ENCODE results near the gene ABCA6. TPM values are rescaled to one million over a fixed set of nuclear protein-coding genes. Genes with fewer than 3 reads are reported as not detected.

ABCA6 gene
- polyA plus RNA-seq, 2 of the 4 experiments (the other 2 are of a cell fraction), result 0.05 TPM; not detected in 1

DNA sequence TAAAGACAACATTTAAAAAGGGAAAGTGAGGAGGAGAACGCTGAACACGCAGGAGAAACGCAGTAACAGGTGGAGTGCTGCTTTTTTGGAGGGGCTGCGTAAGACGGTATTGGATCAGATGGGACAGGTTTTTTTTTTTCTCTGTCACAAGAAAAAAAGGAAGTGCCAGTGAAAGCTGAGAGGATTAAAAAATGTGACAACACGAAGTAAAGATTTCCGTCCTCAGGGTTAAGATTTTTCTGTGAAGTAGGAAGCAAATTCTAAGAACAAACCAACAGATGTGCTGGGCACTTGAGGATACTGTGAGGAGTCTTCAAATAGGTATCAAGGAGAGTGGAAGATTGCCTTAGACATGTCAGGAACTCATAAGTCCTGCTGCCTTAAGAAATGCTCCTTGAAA lies 75.2 kb downstream of the ABCA6 start:
- DNase-seq (ENCODE audit: low read depth in 1 of 2, low spot score in 1 of 2) (no peak), ATAC-seq (no peak), FAIRE-seq (no peak)
- Histone ChIP-seq H3K9me3 (no peaks in the 10 kb centered on the region), H3K4me1 (no peaks in the 10 kb centered on the region), H3K4me2 (no peak overlapping the region), H3K4me3 (no peak overlapping the region), H3K27ac (no peak overlapping the region)
- TF ChIP-seq PHF8 (IDR thresholded peaks at IDR 0.05; ENCODE audit: borderline replicate concordance, low read depth) (no peak), NFE2L2 (conservative IDR thresholded peaks at IDR 0.05; ENCODE audit: low read length) (no peak), HOXA7 (CRISPR knock-in tag; IDR thresholded peaks at IDR 0.05) (no peak), ESRRA (IDR thresholded peaks at IDR 0.05; ENCODE audit: borderline replicate concordance, low read length) (no peak), HOXB5 (CRISPR knock-in tag; IDR thresholded peaks at IDR 0.05) (no peak), CBX2 (IDR thresholded peaks at IDR 0.05; ENCODE audit: borderline replicate concordance, low read depth) (no peak), ELK1 (IDR thresholded peaks at IDR 0.05; ENCODE audit: low read depth, low read length) (no peak), RAD21 (conservative IDR thresholded peaks at IDR 0.05 in 1 of 2, IDR thresholded peaks at IDR 0.05 in 1 of 2) (no peak), HEYL (CRISPR knock-in tag; IDR thresholded peaks at IDR 0.05) (no peak), SMC3 (IDR thresholded peaks at IDR 0.05) (no peak), TP53 (CRISPR knock-in tag; IDR thresholded peaks at IDR 0.05) (no peak)
- TF ChIP-seq, protein P1, sequence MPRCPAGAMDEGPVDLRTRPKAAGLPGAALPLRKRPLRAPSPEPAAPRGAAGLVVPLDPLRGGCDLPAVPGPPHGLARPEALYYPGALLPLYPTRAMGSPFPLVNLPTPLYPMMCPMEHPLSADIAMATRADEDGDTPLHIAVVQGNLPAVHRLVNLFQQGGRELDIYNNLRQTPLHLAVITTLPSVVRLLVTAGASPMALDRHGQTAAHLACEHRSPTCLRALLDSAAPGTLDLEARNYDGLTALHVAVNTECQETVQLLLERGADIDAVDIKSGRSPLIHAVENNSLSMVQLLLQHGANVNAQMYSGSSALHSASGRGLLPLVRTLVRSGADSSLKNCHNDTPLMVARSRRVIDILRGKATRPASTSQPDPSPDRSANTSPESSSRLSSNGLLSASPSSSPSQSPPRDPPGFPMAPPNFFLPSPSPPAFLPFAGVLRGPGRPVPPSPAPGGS (IDR thresholded peaks at IDR 0.05), result no peak
- CTCF ChIA-PET, result interaction anchor here (1.0 kb wide), 1 partner anchor 295 kb away, joined by 3 read pairs; no protein-coding TSS in a partner anchor
- 73% methylated on average over 7 of the region's 7 CpGs for WGBS (ENCODE audit: missing lambda C conversion rate)
- POLR2A ChIA-PET, result no interaction called here

DNA sequence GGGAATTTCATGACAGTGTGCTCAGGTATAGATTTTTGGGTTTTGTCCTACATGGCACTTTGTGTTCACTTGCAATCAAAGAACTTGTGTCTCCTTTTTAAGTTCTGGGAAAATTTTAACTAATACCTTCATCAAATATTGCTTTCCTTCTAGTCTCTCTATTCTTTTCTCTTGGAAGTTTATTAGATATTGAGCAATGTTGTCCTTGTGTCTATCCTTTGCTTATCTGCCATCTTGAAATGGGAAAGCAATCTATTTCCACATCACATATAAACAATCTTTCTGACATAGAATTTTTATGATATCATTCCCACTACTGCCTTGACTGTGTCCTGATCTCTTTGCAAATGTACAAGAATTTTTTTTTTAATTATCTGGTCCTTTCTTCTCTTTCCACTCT lies 76.6 kb downstream of the ABCA6 start:
- TF ChIP-seq REST (IDR thresholded peaks at IDR 0.05), result no peak
- TF ChIP-seq, protein P1 (IDR thresholded peaks at IDR 0.05), result no peak
- TF ChIP-seq EHMT2 (IDR thresholded peaks at IDR 0.05; ENCODE audit: low read depth), result no peak
- no peak for TF ChIP-seq HOXB13 (CRISPR knock-in tag; IDR thresholded peaks at IDR 0.05; ENCODE audit: low read depth)
- no peak for TF ChIP-seq CHD4 (IDR thresholded peaks at IDR 0.05; ENCODE audit: borderline replicate concordance)
- no peak for TF ChIP-seq ZNF302 (CRISPR knock-in tag; IDR thresholded peaks at IDR 0.05)
- no peak for TF ChIP-seq NFE2L2 (conservative IDR thresholded peaks at IDR 0.05; ENCODE audit: low read length)
- TF ChIP-seq SMC3 (IDR thresholded peaks at IDR 0.05), result no peak
- TF ChIP-seq KDM5A (IDR thresholded peaks at IDR 0.05), result no peak
- TF ChIP-seq, protein P2, sequence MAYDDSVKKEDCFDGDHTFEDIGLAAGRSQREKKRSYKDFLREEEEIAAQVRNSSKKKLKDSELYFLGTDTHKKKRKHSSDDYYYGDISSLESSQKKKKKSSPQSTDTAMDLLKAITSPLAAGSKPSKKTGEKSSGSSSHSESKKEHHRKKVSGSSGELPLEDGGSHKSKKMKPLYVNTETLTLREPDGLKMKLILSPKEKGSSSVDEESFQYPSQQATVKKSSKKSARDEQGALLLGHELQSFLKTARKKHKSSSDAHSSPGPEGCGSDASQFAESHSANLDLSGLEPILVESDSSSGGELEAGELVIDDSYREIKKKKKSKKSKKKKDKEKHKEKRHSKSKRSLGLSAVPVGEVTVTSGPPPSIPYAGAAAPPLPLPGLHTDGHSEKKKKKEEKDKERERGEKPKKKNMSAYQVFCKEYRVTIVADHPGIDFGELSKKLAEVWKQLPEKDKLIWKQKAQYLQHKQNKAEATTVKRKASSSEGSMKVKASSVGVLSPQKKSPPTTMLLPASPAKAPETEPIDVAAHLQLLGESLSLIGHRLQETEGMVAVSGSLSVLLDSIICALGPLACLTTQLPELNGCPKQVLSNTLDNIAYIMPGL (CRISPR knock-in tag; IDR thresholded peaks at IDR 0.05; ENCODE audit: borderline replicate concordance), result no peak
- no peak for TF ChIP-seq ELK1 (IDR thresholded peaks at IDR 0.05; ENCODE audit: low read depth, low read length)
- TF ChIP-seq ZFP36 (IDR thresholded peaks at IDR 0.05; ENCODE audit: borderline replicate concordance, partially characterized antibody), result no peak
- no peak for TF ChIP-seq BHLHE40 (IDR thresholded peaks at IDR 0.05; ENCODE audit: low read depth, low read length)
- TF ChIP-seq POLR2A (IDR thresholded peaks at IDR 0.05; ENCODE audit: low read length), result no peak
- TF ChIP-seq JUNB (IDR thresholded peaks at IDR 0.05), result no peak
- TF ChIP-seq HES2 (IDR thresholded peaks at IDR 0.05), result no peak
- TF ChIP-seq POLR2AphosphoS2 (conservative IDR thresholded peaks at IDR 0.05; ENCODE audit: low read length), result no peak
- no peak for TF ChIP-seq MYC (IDR thresholded peaks at IDR 0.05; ENCODE audit: borderline replicate concordance, low read length)
- no peak overlapping the region for H3K27ac ChIP-seq
- no peak for FAIRE-seq
- H3K4me3 ChIP-seq, result no peak overlapping the region
- no peak for ATAC-seq
- H3K4me1 ChIP-seq, result no peaks in the 10 kb centered on the region
- H3K4me2 ChIP-seq, result no peak overlapping the region
- ChIA-PET POLR2A (no interaction called here), CTCF (no interaction called here)
- no peak for DNase-seq (ENCODE audit: low read depth in 1 of 2, low spot score in 1 of 2)
- no peaks in the 10 kb centered on the region for H3K9me3 ChIP-seq
